ENCODE results near the gene PICK1. TPM values are rescaled to one million over a fixed set of nuclear protein-coding genes. Genes with fewer than 3 reads are reported as not detected.

PICK1 gene
- total RNA-seq, 1 experiment from 2014 or later, result 35.7 TPM

- H3K27me3 Mint-ChIP-seq (ENCODE audit: low read depth), result peaks cover 3% of the 10 kb centered on the region
- H3T11ph ChIP-seq (ENCODE audit: low read length), result no peak overlapping the region
- H2BK20ac ChIP-seq (ENCODE audit: low read depth, low read length, poor library complexity, severe bottlenecking), result no peak overlapping the region
- H3K18ac ChIP-seq (ENCODE audit: insufficient read length, low read depth, low read length), result no peak overlapping the region
- no peak overlapping the region for H3K14ac ChIP-seq (ENCODE audit: insufficient read depth, low read length)
- no peak overlapping the region for H2BK5ac ChIP-seq (ENCODE audit: insufficient read length, low read length)
- no peak overlapping the region for H3K23ac ChIP-seq (ENCODE audit: insufficient read length, low read depth, low read length)
- H3K4me1 Mint-ChIP-seq, result peaks cover 11 to 23% of the 10 kb centered on the region in 2 experiments
- H4K91ac ChIP-seq (ENCODE audit: insufficient read length, low read depth, low read length), result no peak overlapping the region
- no peak overlapping the region for H3K9ac ChIP-seq (ENCODE audit: extremely low read depth, insufficient read length, low read length)
- no peak for TF ChIP-seq CTCF (conservative IDR thresholded peaks at IDR 0.05)
- no peak overlapping the region for H2BK15ac ChIP-seq (ENCODE audit: low read depth, low read length)
- no peaks in the 10 kb centered on the region for H3K4me1 ChIP-seq (ENCODE audit: insufficient read depth, low read length)
- peak; percentile 62 for DNase-seq
- H3K56ac ChIP-seq (ENCODE audit: insufficient read length, low read depth, low read length), result no peak overlapping the region
- H3K27me3 ChIP-seq (ENCODE audit: insufficient read depth, low read length), result no peaks in the 10 kb centered on the region
- peak overlapping the region; percentile 20 for H3K4me2 ChIP-seq (ENCODE audit: insufficient read depth, insufficient read length, low read length)
- H2BK12ac ChIP-seq (ENCODE audit: insufficient read length, low read depth, low read length), result no peak overlapping the region
- WGBS (ENCODE audit: extremely low coverage, insufficient read length, low lambda C conversion rate), result no CpG with 5 or more reads among the region's 15 CpGs
- no peak overlapping the region for H3K4ac ChIP-seq (ENCODE audit: low read depth, low read length)
- H3K9me3 Mint-ChIP-seq, result no peaks in the 10 kb centered on the region; a peak in 1 of 5 replicates
- no peak overlapping the region for H4K8ac ChIP-seq (replicated peaks; ENCODE audit: insufficient read length, low read depth, low read length)
- no peaks in the 10 kb centered on the region for H3K9me3 ChIP-seq (ENCODE audit: control insufficient read depth, low read depth, low read length)
- peaks cover 4% of the 10 kb centered on the region for H3K23me2 ChIP-seq (ENCODE audit: insufficient read length, low read depth, low read length, poor library complexity, severe bottlenecking)
- H3K27ac Mint-ChIP-seq, result peak overlapping the region; percentile 49 to 89 (median 86); a peak in 3 of 7 replicates
- H3K36me3 Mint-ChIP-seq (ENCODE audit: insufficient read depth in 1 of 3, low read depth in 3 of 3), result peaks cover 0 to 10% (median 1%) of the 10 kb centered on the region in 3 experiments; a peak in 4 of 7 replicates
- H3K27ac ChIP-seq (ENCODE audit: insufficient read length, low read depth, low read length), result no peak overlapping the region
- no peaks in the 10 kb centered on the region for H3K79me2 ChIP-seq (ENCODE audit: insufficient read depth, low read length)
- H3K4me3 Mint-ChIP-seq, result peak overlapping the region; percentile 62 to 79
- no peaks in the 10 kb centered on the region for H3K79me1 ChIP-seq (ENCODE audit: insufficient read depth, low read depth, low read length, poor library complexity, severe bottlenecking)
- H2AFZ ChIP-seq (ENCODE audit: low read length), result no peak overlapping the region
- H2AK5ac ChIP-seq (ENCODE audit: insufficient read length, low read length), result no peak overlapping the region
- H4K20me1 ChIP-seq (ENCODE audit: control insufficient read depth, insufficient read depth, insufficient read length), result no peaks in the 10 kb centered on the region
- no peak overlapping the region for H4K5ac ChIP-seq (ENCODE audit: insufficient read length, low read depth, low read length)
- no peak overlapping the region for H2BK120ac ChIP-seq (ENCODE audit: low read depth, low read length, poor library complexity, severe bottlenecking)
Observed at GRCh38 chr22:38097058-38097457, 39.9 kb downstream of the PICK1 start.
